ENCODE data around the gene ZNF268. TPM values are rescaled to one million over a fixed set of nuclear protein-coding genes. Genes with fewer than 3 reads are reported as not detected.

ZNF268 gene
- total RNA-seq, 1 experiment from 2014 or later: 23.4 TPM

DNA sequence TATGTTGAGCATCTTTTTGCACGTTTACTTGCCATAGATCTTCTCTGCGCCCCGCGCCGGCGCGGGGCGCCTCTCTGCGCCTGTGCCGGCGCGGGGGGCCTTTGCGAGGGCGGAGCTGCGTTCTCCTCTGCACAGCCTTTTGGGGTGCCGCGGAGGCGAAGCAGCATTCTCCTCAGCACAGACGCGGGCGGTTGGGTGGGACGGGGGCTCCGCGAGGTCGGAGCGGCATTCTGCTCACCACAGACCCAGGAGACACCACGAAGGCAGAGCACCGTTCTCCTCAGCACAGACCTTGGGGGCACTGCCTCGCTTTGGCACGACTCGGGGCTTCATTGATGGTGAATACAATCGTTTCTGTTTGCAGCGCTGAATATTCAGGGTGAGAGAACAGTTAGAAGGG, 82.9 kb downstream of the ZNF268 start:
- no peaks in the 10 kb centered on the region for H3K36me3 Mint-ChIP-seq (ENCODE audit: insufficient read depth, unreplicated experiment)
- no peaks in the 10 kb centered on the region for H3K4me1 Mint-ChIP-seq (ENCODE audit: insufficient read depth, unreplicated experiment)
- CTCF ChIA-PET: no interaction called here
- H3K4me3 Mint-ChIP-seq (ENCODE audit: unreplicated experiment): no peak overlapping the region
- H3K27ac Mint-ChIP-seq (ENCODE audit: low read depth, unreplicated experiment): no peak overlapping the region
- DNase-seq (ENCODE audit: unreplicated experiment): no peak
- no peaks in the 10 kb centered on the region for H3K27me3 Mint-ChIP-seq (ENCODE audit: insufficient read depth, unreplicated experiment)
- no TSS peak for BruUV-seq (replicated peaks)
- intact Hi-C loops (cut with micrococcal nuclease): no loop called here
- peaks cover 4% of the 10 kb centered on the region for H3K9me3 Mint-ChIP-seq (ENCODE audit: unreplicated experiment)
- TF ChIP-seq, protein P1, sequence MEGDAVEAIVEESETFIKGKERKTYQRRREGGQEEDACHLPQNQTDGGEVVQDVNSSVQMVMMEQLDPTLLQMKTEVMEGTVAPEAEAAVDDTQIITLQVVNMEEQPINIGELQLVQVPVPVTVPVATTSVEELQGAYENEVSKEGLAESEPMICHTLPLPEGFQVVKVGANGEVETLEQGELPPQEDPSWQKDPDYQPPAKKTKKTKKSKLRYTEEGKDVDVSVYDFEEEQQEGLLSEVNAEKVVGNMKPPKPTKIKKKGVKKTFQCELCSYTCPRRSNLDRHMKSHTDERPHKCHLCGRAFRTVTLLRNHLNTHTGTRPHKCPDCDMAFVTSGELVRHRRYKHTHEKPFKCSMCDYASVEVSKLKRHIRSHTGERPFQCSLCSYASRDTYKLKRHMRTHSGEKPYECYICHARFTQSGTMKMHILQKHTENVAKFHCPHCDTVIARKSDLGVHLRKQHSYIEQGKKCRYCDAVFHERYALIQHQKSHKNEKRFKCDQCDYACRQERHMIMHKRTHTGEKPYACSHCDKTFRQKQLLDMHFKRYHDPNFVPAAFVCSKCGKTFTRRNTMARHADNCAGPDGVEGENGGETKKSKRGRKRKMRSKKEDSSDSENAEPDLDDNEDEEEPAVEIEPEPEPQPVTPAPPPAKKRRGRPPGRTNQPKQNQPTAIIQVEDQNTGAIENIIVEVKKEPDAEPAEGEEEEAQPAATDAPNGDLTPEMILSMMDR (IDR thresholded peaks at IDR 0.05; ENCODE audit: unreplicated experiment): no peak
- POLR2A ChIA-PET: no interaction called here

Other genes starting within 250 kb of the ZNF268 start
- 12.0 and 13.6 TPM in 2 replicates for gene ZNF605, start 225.2 kb upstream of the ZNF268 start, total RNA-seq (2022)
- gene ZNF26, start 195.1 kb upstream of the ZNF268 start, total RNA-seq (2022): 18.5 and 18.7 TPM in 2 replicates
- 24.4 and 30.3 TPM in 2 replicates for gene ZNF84, start 144.0 kb upstream of the ZNF268 start, total RNA-seq (2022)
- gene ZNF140, start 100.6 kb upstream of the ZNF268 start, total RNA-seq (2022): 14.8 and 15.5 TPM in 2 replicates
- gene ZNF891, start 51.2 kb upstream of the ZNF268 start, total RNA-seq (2022): 1.6 and 1.9 TPM in 2 replicates
- 6.6 and 7.2 TPM in 2 replicates for gene ZNF10, start 50.9 kb upstream of the ZNF268 start, total RNA-seq (2022)
- gene ANHX, start 54.4 kb downstream of the ZNF268 start, total RNA-seq (2022): not detected in 2 replicates

All from MCF 10A (cell line).